ENCODE measurements around the gene RTEL1.
"Not testable (repeated sequence)": the region's sequence is repeated elsewhere in the genome, so short reads cannot be mapped to it uniquely, and the experiment has no call there.

Gene RTEL1

GRCh38 chr20:63730189-63730733, 72.1 kb downstream of the RTEL1 start:
- not testable (repeated sequence) for DNase-seq (ENCODE audit: low read depth)

- no peak for DNase-seq (ENCODE audit: low read depth)
Measured at GRCh38 chr20:63731410-63731809, 73.3 kb downstream of the RTEL1 start.

- no peak for DNase-seq (ENCODE audit: low read depth)
Measured at GRCh38 chr20:63732118-63733095, 74.3 kb downstream of the RTEL1 start.

GRCh38 chr20:63733117-63733516, 75.0 kb downstream of the RTEL1 start:
- no peak for DNase-seq (ENCODE audit: low read depth)

- no peak for DNase-seq (ENCODE audit: low read depth)
Measured at GRCh38 chr20:63733579-63734081, 75.5 kb downstream of the RTEL1 start.

GRCh38 chr20:63734111-63734945, 76.2 kb downstream of the RTEL1 start:
- DNase-seq (ENCODE audit: low read depth) = no peak

GRCh38 chr20:63734946-63735858, 77.1 kb downstream of the RTEL1 start:
- DNase-seq (ENCODE audit: low read depth) = no peak

- peak; percentile 50 for DNase-seq (ENCODE audit: low read depth)
Measured at GRCh38 chr20:63735859-63736718, 78.0 kb downstream of the RTEL1 start, which contains the start of gene LIME1. Gene LIME1, plus strand, starts transcription at chr20:63736664. Its CDS starts 886 bp downstream, at chr20:63737550.

GRCh38 chr20:63736893-63737694, 79.0 kb downstream of the RTEL1 start:
- no peak for DNase-seq (ENCODE audit: low read depth)

- no peak for DNase-seq (ENCODE audit: low read depth)
Measured at GRCh38 chr20:63737695-63737944, 79.5 kb downstream of the RTEL1 start.

- no peak for DNase-seq (ENCODE audit: low read depth)
Measured at GRCh38 chr20:63737945-63738686, 80.0 kb downstream of the RTEL1 start.

GRCh38 chr20:63738687-63739129, 80.6 kb downstream of the RTEL1 start:
- no peak for DNase-seq (ENCODE audit: low read depth)

- no peak for DNase-seq (ENCODE audit: low read depth)
Measured at GRCh38 chr20:63739130-63740069, 81.3 kb downstream of the RTEL1 start, which contains the start of gene SLC2A4RG. Gene SLC2A4RG, plus strand, starts transcription at chr20:63739776. Its CDS starts 137 bp downstream, at chr20:63739913.

- no peak for DNase-seq (ENCODE audit: low read depth)
Measured at GRCh38 chr20:63740070-63740626, 82.0 kb downstream of the RTEL1 start.

GRCh38 chr20:63740627-63741353, 82.7 kb downstream of the RTEL1 start:
- no peak for DNase-seq (ENCODE audit: low read depth)

GRCh38 chr20:63741354-63741675, 83.2 kb downstream of the RTEL1 start:
- no peak for DNase-seq (ENCODE audit: low read depth)
